HepG2 (cell line): Measurements from ENCODE around the gene PAN2. TPM values are rescaled to one million over a fixed set of nuclear protein-coding genes. Genes with fewer than 3 reads are reported as not detected.
A peak's percentile ranks its signal among the peaks of the same experiment; 100 is the strongest.

Experiments used
- CREB1 ChIP-seq, 2 experiments: fragments of 450-650 bp in 1 of 2; IDR thresholded peaks; 2 replicates each; pipeline ENCODE4 v1.6.1; 2016 to 2017; ENCODE audit warnings: control low read depth in 1 of 2, mild to moderate bottlenecking in 1 of 2, missing compliant biosample characterization in 1 of 2, missing genetic modification characterization in 1 of 2
- GATAD2A ChIP-seq: IDR thresholded peaks from 2 replicates; pipeline ENCODE4 v1.6.1; 2016
- NFIC ChIP-seq: IDR thresholded peaks from 2 replicates; pipeline ENCODE4 v1.6.1; 2012; ENCODE audit warnings: mild to moderate bottlenecking, low read length, inconsistent platforms
- NFYB ChIP-seq: sonication (generic); formaldehyde crosslinking; IDR thresholded peaks from 2 replicates; pipeline ENCODE4 v1.4.0; 2020; ENCODE audit warnings: missing genetic modification reagents
- NR2F2 ChIP-seq: IDR thresholded peaks from 2 replicates; pipeline ENCODE4 v1.6.1; 2012; ENCODE audit warnings: low read depth, inconsistent platforms, borderline replicate concordance
- PCBP2 ChIP-seq: fragments of 200-400 bp; formaldehyde crosslinking; optimal IDR thresholded peaks from 2 replicates; pipeline ENCODE3; 2018; ENCODE audit warnings: low read length, low read depth; ENCODE audit not compliant: poor library complexity, severe bottlenecking
- POLR2A ChIP-seq, 2 experiments: IDR thresholded peaks; 2 replicates each; pipeline ENCODE4 v1.6.1; 2011; ENCODE audit warnings: low read depth in 2 of 2, low read length in 2 of 2, mild to moderate bottlenecking in 1 of 2, moderate library complexity in 1 of 2; ENCODE audit not compliant: insufficient read depth in 1 of 2
- RFXANK ChIP-seq: IDR thresholded peaks from 2 replicates; pipeline ENCODE4 v1.6.1; 2016
- SP2 ChIP-seq: sonication (generic); formaldehyde crosslinking; IDR thresholded peaks from 2 replicates; pipeline ENCODE4 v1.5.1; 2020; ENCODE audit warnings: mild to moderate bottlenecking, missing genetic modification reagents
- SSRP1 ChIP-seq: IDR thresholded peaks from 2 replicates; pipeline ENCODE4 v1.6.1; 2016; ENCODE audit warnings: control low read depth
- ZNF263 ChIP-seq: sonication (generic); formaldehyde crosslinking; IDR thresholded peaks from 2 replicates; pipeline ENCODE4 v1.4.0; 2020; ENCODE audit warnings: missing genetic modification reagents
- ZNF335 ChIP-seq: sonication (generic); formaldehyde crosslinking; IDR thresholded peaks from 2 replicates; pipeline ENCODE4 v1.4.0; 2020; ENCODE audit warnings: missing genetic modification reagents
- ZNF350 ChIP-seq: sonication (generic); formaldehyde crosslinking; IDR thresholded peaks from 2 replicates; pipeline ENCODE4 v1.4.0; 2020; ENCODE audit warnings: mild to moderate bottlenecking, low read depth, missing genetic modification reagents, borderline replicate concordance
- ZNF557 ChIP-seq: sonication (generic); formaldehyde crosslinking; IDR thresholded peaks from 2 replicates; pipeline ENCODE4 v1.4.0; 2020; ENCODE audit warnings: missing genetic modification reagents
- polyA plus RNA-seq, 8 experiments: library from polyadenylated mRNA; depleted of rRNA in 3 of 8; stranded (reverse) in 7 of 8; unstranded in 1 of 8; fragments of >200 nt; fragmentation: Illumina TruSeq in 4 of 8; extraction: Trizol in 4 of 8; gene quantifications; 2 replicates each; pipeline versions ENCODE4 v1.2.1 to v1.2.3, GENCODE V29; 2011 to 2016; ENCODE audit warnings: low read depth in 4 of 8, missing spikeins in 1 of 8, mixed read lengths in 1 of 8; ENCODE audit not compliant: insufficient read depth in 1 of 8
- total RNA-seq, 5 experiments: library from RNA; depleted of rRNA; stranded (reverse); fragments of >200 nt; fragmentation: Illumina TruSeq; extraction: Trizol; gene quantifications; 2 replicates each; pipeline ENCODE4 v1.2.3, GENCODE V29; 2016; ENCODE audit warnings: low read depth in 1 of 5
- TF ChIP-seq, protein P1 (sequence below): sonication (generic); formaldehyde crosslinking; conservative IDR thresholded peaks from 2 replicates; pipeline ENCODE4 v1.4.0; 2020; ENCODE audit warnings: mild to moderate bottlenecking, missing genetic modification reagents, moderate library complexity
- TF ChIP-seq, protein P2 (sequence below): sonication (generic); formaldehyde crosslinking; IDR thresholded peaks from 2 replicates; pipeline ENCODE4 v1.8.0; 2022; ENCODE audit warnings: missing genetic modification reagents, mild to moderate bottlenecking, borderline replicate concordance
- TF ChIP-seq, protein P3 (sequence below), 2 experiments: sonication (generic) in 1 of 2; formaldehyde crosslinking in 1 of 2; IDR thresholded peaks; 2 replicates each; pipeline versions ENCODE4 v1.5.1 to v1.6.1; 2011 to 2020; ENCODE audit warnings: borderline replicate concordance in 1 of 2, low read depth in 1 of 2, low read length in 1 of 2, mild to moderate bottlenecking in 1 of 2, missing genetic modification reagents in 1 of 2, moderate library complexity in 1 of 2
- TF ChIP-seq, protein P4 (sequence below): sonication (generic); formaldehyde crosslinking; IDR thresholded peaks from 2 replicates; pipeline ENCODE4 v1.8.1; 2022; ENCODE audit warnings: mild to moderate bottlenecking, missing genetic modification reagents
- TF ChIP-seq, protein P5 (sequence below): IDR thresholded peaks from 2 replicates; pipeline ENCODE4 v1.6.1; 2012; ENCODE audit warnings: low read depth, low read length, improper control_type of control experiment

PAN2 gene
- total and polyA plus RNA-seq, 2 of the 13 experiments (the other 11 are each of a cell fraction or from before 2014, with no cell fraction given): 27.2 to 61.1 TPM

DNA sequence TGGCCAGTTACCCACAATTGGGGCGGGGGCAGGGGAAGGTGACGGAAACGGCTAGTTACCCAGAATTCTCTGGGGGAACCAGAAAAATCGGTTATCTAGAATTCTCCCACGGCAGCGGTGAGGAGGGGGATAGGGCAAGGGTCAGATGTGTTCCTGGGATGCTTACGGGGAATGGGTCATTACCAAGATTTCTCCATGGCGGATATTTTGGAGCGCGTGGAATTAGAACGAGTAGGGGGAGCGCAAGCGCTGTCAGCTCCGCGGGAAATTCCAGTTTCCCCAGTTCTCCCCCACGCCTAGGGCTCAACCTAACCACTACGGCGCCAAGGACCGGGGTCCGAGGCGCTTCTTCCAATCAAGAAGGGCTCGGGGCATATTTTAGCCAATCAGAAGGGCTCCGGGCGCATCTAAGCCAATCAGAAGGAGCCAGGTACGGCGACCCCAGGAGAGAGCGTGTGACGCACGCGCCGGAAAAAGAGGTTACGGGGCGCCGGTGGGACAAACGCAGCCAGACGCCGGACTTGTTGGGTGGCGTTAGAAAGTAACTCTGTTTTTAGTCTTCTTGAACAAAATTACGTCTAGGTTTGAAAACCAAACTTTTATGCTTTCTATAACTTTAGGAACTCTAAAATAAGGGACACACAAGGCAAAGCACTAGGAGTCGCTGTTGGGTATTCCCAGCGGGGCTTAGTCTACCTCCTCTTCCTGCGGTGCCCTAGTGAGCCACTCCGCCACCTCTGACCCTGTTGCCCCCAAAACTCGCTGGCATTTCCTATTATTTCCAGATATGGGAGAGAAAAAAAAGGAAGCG lies at the start of gene PAN2 (continued):
- TF ChIP-seq, protein P1, sequence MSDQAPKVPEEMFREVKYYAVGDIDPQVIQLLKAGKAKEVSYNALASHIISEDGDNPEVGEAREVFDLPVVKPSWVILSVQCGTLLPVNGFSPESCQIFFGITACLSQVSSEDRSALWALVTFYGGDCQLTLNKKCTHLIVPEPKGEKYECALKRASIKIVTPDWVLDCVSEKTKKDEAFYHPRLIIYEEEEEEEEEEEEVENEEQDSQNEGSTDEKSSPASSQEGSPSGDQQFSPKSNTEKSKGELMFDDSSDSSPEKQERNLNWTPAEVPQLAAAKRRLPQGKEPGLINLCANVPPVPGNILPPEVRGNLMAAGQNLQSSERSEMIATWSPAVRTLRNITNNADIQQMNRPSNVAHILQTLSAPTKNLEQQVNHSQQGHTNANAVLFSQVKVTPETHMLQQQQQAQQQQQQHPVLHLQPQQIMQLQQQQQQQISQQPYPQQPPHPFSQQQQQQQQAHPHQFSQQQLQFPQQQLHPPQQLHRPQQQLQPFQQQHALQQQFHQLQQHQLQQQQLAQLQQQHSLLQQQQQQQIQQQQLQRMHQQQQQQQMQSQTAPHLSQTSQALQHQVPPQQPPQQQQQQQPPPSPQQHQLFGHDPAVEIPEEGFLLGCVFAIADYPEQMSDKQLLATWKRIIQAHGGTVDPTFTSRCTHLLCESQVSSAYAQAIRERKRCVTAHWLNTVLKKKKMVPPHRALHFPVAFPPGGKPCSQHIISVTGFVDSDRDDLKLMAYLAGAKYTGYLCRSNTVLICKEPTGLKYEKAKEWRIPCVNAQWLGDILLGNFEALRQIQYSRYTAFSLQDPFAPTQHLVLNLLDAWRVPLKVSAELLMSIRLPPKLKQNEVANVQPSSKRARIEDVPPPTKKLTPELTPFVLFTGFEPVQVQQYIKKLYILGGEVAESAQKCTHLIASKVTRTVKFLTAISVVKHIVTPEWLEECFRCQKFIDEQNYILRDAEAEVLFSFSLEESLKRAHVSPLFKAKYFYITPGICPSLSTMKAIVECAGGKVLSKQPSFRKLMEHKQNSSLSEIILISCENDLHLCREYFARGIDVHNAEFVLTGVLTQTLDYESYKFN: peak; percentile 45
- no peak for TF ChIP-seq ZNF557 (CRISPR knock-in tag)
- TF ChIP-seq CREB1 (IDR thresholded peaks at IDR 0.05): peak; percentile 81
- TF ChIP-seq CREB1 (CRISPR knock-in tag; IDR thresholded peaks at IDR 0.05): peak; percentile 96
- TF ChIP-seq SSRP1 (CRISPR knock-in tag): no peak
- peak; percentile 86 for TF ChIP-seq SP2 (CRISPR knock-in tag)
- no peak for TF ChIP-seq ZNF263 (CRISPR knock-in tag)
- peak; percentile 24; the same call in 1 of the 2 replicates for TF ChIP-seq NR2F2
- TF ChIP-seq NFYB (CRISPR knock-in tag): peak; percentile 97
- no peak for TF ChIP-seq PCBP2
- peak; percentile 63 for TF ChIP-seq NFIC
- TF ChIP-seq, protein P2, sequence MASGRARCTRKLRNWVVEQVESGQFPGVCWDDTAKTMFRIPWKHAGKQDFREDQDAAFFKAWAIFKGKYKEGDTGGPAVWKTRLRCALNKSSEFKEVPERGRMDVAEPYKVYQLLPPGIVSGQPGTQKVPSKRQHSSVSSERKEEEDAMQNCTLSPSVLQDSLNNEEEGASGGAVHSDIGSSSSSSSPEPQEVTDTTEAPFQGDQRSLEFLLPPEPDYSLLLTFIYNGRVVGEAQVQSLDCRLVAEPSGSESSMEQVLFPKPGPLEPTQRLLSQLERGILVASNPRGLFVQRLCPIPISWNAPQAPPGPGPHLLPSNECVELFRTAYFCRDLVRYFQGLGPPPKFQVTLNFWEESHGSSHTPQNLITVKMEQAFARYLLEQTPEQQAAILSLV: no peak
- TF ChIP-seq, protein P3, sequence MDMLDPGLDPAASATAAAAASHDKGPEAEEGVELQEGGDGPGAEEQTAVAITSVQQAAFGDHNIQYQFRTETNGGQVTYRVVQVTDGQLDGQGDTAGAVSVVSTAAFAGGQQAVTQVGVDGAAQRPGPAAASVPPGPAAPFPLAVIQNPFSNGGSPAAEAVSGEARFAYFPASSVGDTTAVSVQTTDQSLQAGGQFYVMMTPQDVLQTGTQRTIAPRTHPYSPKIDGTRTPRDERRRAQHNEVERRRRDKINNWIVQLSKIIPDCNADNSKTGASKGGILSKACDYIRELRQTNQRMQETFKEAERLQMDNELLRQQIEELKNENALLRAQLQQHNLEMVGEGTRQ (IDR thresholded peaks at IDR 0.05; ENCODE audit: low read depth, low read length): no peak
- TF ChIP-seq, protein P3 (CRISPR knock-in tag; IDR thresholded peaks at IDR 0.05; ENCODE audit: borderline replicate concordance): 0 out of 2 replicates have a peak, but pooled peaks have one; percentile 27
- TF ChIP-seq POLR2A (IDR thresholded peaks at IDR 0.05; ENCODE audit: insufficient read depth in 1 of 2, low read depth in 2 of 2, low read length in 2 of 2): peak; percentile 72 to 74
- TF ChIP-seq, protein P4, sequence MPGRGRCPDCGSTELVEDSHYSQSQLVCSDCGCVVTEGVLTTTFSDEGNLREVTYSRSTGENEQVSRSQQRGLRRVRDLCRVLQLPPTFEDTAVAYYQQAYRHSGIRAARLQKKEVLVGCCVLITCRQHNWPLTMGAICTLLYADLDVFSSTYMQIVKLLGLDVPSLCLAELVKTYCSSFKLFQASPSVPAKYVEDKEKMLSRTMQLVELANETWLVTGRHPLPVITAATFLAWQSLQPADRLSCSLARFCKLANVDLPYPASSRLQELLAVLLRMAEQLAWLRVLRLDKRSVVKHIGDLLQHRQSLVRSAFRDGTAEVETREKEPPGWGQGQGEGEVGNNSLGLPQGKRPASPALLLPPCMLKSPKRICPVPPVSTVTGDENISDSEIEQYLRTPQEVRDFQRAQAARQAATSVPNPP: no peak
- peak; percentile 18; the same call in 1 of the 2 replicates for TF ChIP-seq GATAD2A (CRISPR knock-in tag)
- TF ChIP-seq ZNF350: peak; percentile 57; the same call in 1 of the 2 replicates
- peak; percentile 61; the same call in 1 of the 2 replicates for TF ChIP-seq RFXANK (CRISPR knock-in tag)
- peak; percentile 36; the same call in 1 of the 2 replicates for TF ChIP-seq ZNF335 (CRISPR knock-in tag)
- TF ChIP-seq, protein P5, sequence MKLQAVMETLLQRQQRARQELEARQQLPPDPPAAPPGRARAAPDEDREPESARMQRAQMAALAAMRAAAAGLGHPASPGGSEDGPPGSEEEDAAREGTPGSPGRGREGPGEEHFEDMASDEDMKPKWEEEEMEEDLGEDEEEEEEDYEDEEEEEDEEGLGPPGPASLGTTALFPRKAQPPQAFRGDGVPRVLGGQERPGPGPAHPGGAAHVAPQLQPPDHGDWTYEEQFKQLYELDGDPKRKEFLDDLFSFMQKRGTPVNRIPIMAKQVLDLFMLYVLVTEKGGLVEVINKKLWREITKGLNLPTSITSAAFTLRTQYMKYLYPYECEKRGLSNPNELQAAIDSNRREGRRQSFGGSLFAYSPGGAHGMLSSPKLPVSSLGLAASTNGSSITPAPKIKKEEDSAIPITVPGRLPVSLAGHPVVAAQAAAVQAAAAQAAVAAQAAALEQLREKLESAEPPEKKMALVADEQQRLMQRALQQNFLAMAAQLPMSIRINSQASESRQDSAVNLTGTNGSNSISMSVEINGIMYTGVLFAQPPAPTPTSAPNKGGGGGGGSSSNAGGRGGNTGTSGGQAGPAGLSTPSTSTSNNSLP: peak; percentile 4; the same call in 1 of the 2 replicates
